Liver (tissue), 9 donors: ENCODE results near the gene ITFG1. TPM values are rescaled to one million over a fixed set of nuclear protein-coding genes. Genes with fewer than 3 reads are reported as not detected.

Experiments used
- DNase-seq: peaks from one replicate; pipeline ENCODE4 v3.0.0-alpha.2; 2017; ENCODE audit warnings: low spot score
- H3K27ac ChIP-seq, 2 donors: one replicate each; pipeline ENCODE4 v1.7.0; 2013; ENCODE audit warnings: inconsistent platforms in 2 of 2, low read length in 2 of 2, control low read depth in 1 of 2, low read depth in 1 of 2, mild to moderate bottlenecking in 1 of 2
- H3K27me3 ChIP-seq, 4 donors: one replicate each; pipeline versions ENCODE4 v1.6.1 to v1.7.0; 2013; ENCODE audit warnings: low read length in 3 of 4, inconsistent platforms in 1 of 4, mild to moderate bottlenecking in 1 of 4, moderate library complexity in 1 of 4; ENCODE audit not compliant: control insufficient read depth in 4 of 4, insufficient read depth in 4 of 4
- H3K36me3 ChIP-seq, 4 donors: one replicate each; pipeline versions ENCODE4 v1.6.1 to v1.7.0; 2013; ENCODE audit warnings: low read length in 3 of 4, mild to moderate bottlenecking in 3 of 4, low read depth in 1 of 4, moderate library complexity in 1 of 4; ENCODE audit not compliant: control insufficient read depth in 4 of 4, insufficient read depth in 3 of 4
- H3K4me1 ChIP-seq, 4 donors: one replicate each; pipeline versions ENCODE4 v1.6.1 to v1.7.0; 2013; ENCODE audit warnings: low read length in 3 of 4, mild to moderate bottlenecking in 3 of 4, moderate library complexity in 1 of 4; ENCODE audit not compliant: control insufficient read depth in 4 of 4, insufficient read depth in 4 of 4
- H3K4me3 ChIP-seq, 3 donors: one replicate each; pipeline versions ENCODE4 v1.6.1 to v1.7.0; 2013; ENCODE audit warnings: low read length in 3 of 3, control low read depth in 1 of 3, low read depth in 1 of 3, mild to moderate bottlenecking in 1 of 3
- H3K9ac ChIP-seq, 2 donors: one replicate each; pipeline ENCODE4 v1.7.0; 2013; ENCODE audit warnings: low read length in 2 of 2, mild to moderate bottlenecking in 2 of 2, moderate library complexity in 2 of 2, control low read depth in 1 of 2, low read depth in 1 of 2
- H3K9me3 ChIP-seq, 4 donors: one replicate each; pipeline versions ENCODE4 v1.6.1 to v1.7.0; 2013; ENCODE audit warnings: low read length in 3 of 4; ENCODE audit not compliant: control insufficient read depth in 4 of 4
- ATF3 ChIP-seq: IDR thresholded peaks from 2 replicates; pipeline ENCODE4 v1.6.1; 2016; ENCODE audit warnings: antibody characterized with exemption
- CTCF ChIP-seq: fragments of 150-350 bp; IDR thresholded peaks from 2 replicates; pipeline ENCODE4 v1.5.1; 2017; ENCODE audit warnings: improper control_type of control experiment, low read depth, low read length; ENCODE audit not compliant: missing input control
- FOXA2 ChIP-seq: IDR thresholded peaks from 2 replicates; pipeline ENCODE4 v1.6.1; 2016; ENCODE audit warnings: antibody characterized with exemption
- GABPA ChIP-seq, 2 donors: IDR thresholded peaks in 1 of 2; conservative IDR thresholded peaks in 1 of 2; 2 replicates each; pipeline ENCODE4 v1.6.1; 2016; ENCODE audit warnings: antibody characterized with exemption in 2 of 2, mild to moderate bottlenecking in 1 of 2, moderate library complexity in 1 of 2
- HNF4A ChIP-seq, 2 donors: conservative IDR thresholded peaks; 2 replicates each; pipeline ENCODE4 v1.6.1; 2016; ENCODE audit warnings: antibody characterized with exemption in 2 of 2, mild to moderate bottlenecking in 2 of 2
- HNF4G ChIP-seq: IDR thresholded peaks from 2 replicates; pipeline ENCODE4 v1.6.1; 2016; ENCODE audit warnings: antibody characterized with exemption
- JUND ChIP-seq, 2 donors: IDR thresholded peaks; 2 replicates each; pipeline ENCODE4 v1.6.1; 2016; ENCODE audit warnings: antibody characterized with exemption in 2 of 2
- MAX ChIP-seq: IDR thresholded peaks from 2 replicates; pipeline ENCODE4 v1.6.1; 2016; ENCODE audit warnings: antibody characterized with exemption
- NR2F2 ChIP-seq: IDR thresholded peaks from 2 replicates; pipeline ENCODE4 v1.6.1; 2016; ENCODE audit warnings: antibody characterized with exemption
- RAD21 ChIP-seq, 2 donors: IDR thresholded peaks; 2 replicates each; pipeline ENCODE4 v1.6.1; 2016; ENCODE audit warnings: antibody characterized with exemption in 2 of 2, mild to moderate bottlenecking in 2 of 2
- REST ChIP-seq: IDR thresholded peaks from 2 replicates; pipeline ENCODE4 v1.6.1; 2016; ENCODE audit warnings: antibody characterized with exemption, mild to moderate bottlenecking
- RXRA ChIP-seq, 2 donors: IDR thresholded peaks; 2 replicates each; pipeline ENCODE4 v1.6.1; 2017 to 2018; ENCODE audit warnings: antibody characterized with exemption in 2 of 2, mild to moderate bottlenecking in 1 of 2
- SP1 ChIP-seq: IDR thresholded peaks from 2 replicates; pipeline ENCODE4 v1.6.1; 2018; ENCODE audit warnings: antibody characterized with exemption, mild to moderate bottlenecking
- TAF1 ChIP-seq: conservative IDR thresholded peaks from 2 replicates; pipeline ENCODE4 v1.6.1; 2016; ENCODE audit warnings: antibody characterized with exemption, mild to moderate bottlenecking
- YY1 ChIP-seq: IDR thresholded peaks from 2 replicates; pipeline ENCODE4 v1.6.1; 2016; ENCODE audit warnings: antibody characterized with exemption, mild to moderate bottlenecking
- ZBTB33 ChIP-seq: IDR thresholded peaks from 2 replicates; pipeline ENCODE4 v1.6.1; 2016; ENCODE audit warnings: antibody characterized with exemption
- WGBS: extraction: QIAGEN DNeasy Blood & Tissue Kit; methylation state at CpG from one replicate; pipeline ENCODE4 v1.1.7; 2013; 5-methylcytosine and 5-hydroxymethylcytosine counted together
- polyA plus RNA-seq, 2 donors: library from polyadenylated mRNA; stranded (reverse) in 1 of 2; unstranded in 1 of 2; fragments of 200-250 nt in 1 of 2; fragments of >200 nt in 1 of 2; fragmentation: Nextera tagmentation in 1 of 2; extraction: Ambion mirVana in 1 of 2; gene quantifications; one replicate each; pipeline versions ENCODE4 v1.2.1 to v1.2.3, GENCODE V29; 2013 to 2015
- total RNA-seq, 2 donors: library from RNA; depleted of rRNA; stranded (reverse); fragments of >200 nt; gene quantifications; one replicate each; pipeline ENCODE4 v1.2.3, GENCODE V29; 2014
- donor health status: healthy.
- donor health status: healthy.
- donor health status: healthy.
- donor health status: healthy.
- donor health status: healthy.

Gene ITFG1
- total and polyA plus RNA-seq, 4 donors, result 31.1 to 51.0 (median 36.5) TPM

GRCh38 chr16:47213761-47214440, 247.0 kb downstream of the ITFG1 start (continued):
- no peak for TF ChIP-seq REST

GRCh38 chr16:47211218-47211617, 249.6 kb downstream of the ITFG1 start:
- Histone ChIP-seq H3K27ac (no peak overlapping the region), H3K9ac (no peak overlapping the region), H3K27me3 (no peaks in the 10 kb centered on the region), H3K36me3 (peaks cover 0 to 2% (median under 1%) of the 10 kb centered on the region in 4 donors), H3K9me3 (no peaks in the 10 kb centered on the region), H3K4me1 (no peaks in the 10 kb centered on the region), H3K4me3 (no peak overlapping the region)
- TF ChIP-seq CTCF (no peak), SP1 (no peak), TAF1 (no peak), YY1 (no peak), JUND (IDR thresholded peaks at IDR 0.05) (no peak), ZBTB33 (no peak), NR2F2 (no peak), HNF4G (no peak)
- no peak for DNase-seq
- 86% methylated on average over 4 of the region's 4 CpGs for WGBS

GRCh38 chr16:47204736-47205504, 255.9 kb downstream of the ITFG1 start:
- Histone ChIP-seq H3K9me3 (no peaks in the 10 kb centered on the region), H3K36me3 (no peaks in the 10 kb centered on the region), H3K4me3 (no peak overlapping the region), H3K4me1 (no peaks in the 10 kb centered on the region), H3K9ac (no peak overlapping the region), H3K27me3 (no peaks in the 10 kb centered on the region), H3K27ac (no peak overlapping the region)
- no peak for DNase-seq
- WGBS, result 85% methylated on average over 4 of the region's 4 CpGs
- TF ChIP-seq NR2F2 (no peak), HNF4A (conservative IDR thresholded peaks at IDR 0.05) (no peak), RXRA (IDR thresholded peaks at IDR 0.05) (no peak), TAF1 (no peak), ATF3 (no peak), MAX (no peak), HNF4G (no peak), GABPA (IDR thresholded peaks at IDR 0.05 in 1 of 2, conservative IDR thresholded peaks at IDR 0.05 in 1 of 2) (no peak), REST (no peak), RAD21 (IDR thresholded peaks at IDR 0.05) (no peak), FOXA2 (no peak)
